ENCODE measurements around the gene CGN.

CGN gene

DNA sequence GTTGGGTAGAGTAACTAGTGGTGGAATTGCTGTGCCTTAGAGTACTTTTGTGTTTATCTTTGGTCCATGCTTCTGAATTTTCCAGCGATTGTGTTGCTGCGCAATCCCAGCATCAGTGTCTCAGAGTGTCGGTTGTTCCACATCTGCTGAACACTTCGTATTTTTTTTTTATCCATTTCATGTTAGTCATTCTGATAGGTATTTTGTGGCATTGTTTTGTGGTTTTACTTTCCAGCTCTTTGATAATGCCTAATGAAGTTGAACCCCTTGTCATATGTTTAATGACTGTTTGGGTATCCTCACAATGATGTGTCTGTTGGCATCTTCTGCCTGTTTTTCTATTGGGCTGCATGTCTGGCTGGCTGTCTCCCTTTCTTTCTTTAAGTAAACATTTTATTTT, 42.5 kb downstream of the CGN start:
- DNase-seq = peak; percentile 77

DNA sequence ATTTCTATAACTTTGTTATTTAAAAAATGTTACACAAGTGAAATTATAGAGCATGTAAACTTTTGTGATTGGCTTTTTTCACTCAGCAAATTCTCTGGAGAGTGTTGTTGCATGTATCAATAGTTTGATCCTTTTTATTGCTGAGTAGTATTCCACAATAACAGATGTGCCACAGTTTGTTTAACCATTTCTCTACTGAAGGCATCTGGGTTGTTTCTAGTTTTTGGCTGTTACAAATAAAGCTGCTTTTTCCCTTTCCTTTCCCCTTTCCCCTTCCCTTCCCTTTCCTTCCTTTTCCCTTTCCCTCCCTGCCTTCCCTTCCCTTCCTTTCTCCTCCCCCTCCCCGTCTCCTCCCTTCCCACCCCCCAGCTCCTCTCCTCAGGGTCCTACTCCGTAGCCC, 44.9 kb downstream of the CGN start:
- DNase-seq = no peak

DNA sequence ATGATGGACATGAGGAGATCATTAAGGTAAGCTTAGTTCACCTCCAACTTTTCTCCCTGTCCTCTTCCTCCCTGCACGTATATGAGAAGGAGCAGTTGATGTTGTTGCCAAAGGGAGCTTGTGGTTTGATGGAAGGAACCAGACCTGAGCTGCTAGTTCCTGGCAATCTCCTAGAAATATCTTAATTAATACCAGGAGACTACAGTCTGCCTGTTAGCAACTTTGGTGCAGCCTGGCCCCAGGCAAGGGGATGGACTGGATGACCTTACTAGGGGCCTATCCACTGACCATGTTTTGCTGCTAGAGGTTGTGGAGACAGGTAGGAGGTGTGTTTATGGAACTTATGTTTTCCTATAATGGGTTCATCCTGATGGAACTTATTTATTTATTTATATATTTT, 51.5 kb downstream of the CGN start:
- no peak for DNase-seq

DNA sequence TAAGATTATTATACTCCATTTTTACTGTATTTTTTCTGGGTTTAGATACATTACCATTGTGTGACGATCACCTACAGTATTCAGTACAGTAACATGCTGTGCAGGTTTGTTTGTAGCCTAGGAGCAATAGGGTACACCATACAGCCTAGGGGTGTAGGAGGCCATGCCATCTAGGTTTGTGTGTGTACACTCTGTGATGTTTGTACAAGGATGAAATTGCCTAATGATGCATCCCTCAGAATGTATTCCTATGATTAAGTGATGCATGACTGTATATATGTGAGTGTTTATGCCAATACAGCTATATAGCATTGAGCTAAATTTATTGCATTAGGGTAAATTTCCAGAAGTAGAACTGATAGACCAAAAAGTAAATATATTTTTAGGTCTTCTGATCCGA, 52.2 kb downstream of the CGN start:
- no peak for DNase-seq

DNA sequence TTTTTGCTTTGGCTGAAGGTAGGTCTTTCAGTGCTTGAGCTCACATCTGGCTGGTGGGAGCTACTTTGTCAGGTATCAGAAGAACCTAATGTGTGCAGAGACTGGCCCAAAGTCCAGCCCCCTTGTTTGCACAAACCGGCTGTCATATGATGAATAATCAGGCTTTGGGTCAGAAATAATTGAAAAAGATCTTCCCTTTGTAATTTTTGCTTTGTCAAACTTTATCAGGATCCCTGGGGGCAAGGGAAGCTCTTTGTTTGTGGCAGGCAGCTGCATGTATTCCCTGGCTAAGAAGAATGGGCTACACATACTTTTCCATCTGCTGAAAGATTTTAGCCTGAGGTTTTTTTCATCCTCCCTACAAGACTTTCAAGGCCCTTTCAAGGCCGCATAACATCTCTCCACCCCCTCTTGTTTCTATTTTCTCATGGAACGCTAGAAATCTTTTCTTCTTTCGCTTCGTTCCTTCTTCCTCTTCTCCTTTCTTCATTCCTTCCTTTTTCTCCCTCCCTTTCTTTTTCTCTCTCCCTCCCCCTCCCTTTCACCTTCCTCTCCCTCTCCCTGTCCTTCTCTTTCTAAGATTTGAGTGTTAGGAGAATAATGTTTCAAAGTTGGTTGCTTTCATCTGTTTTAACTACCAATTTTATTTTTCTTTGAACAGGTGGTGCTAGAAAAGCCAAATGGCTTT, 54.5 kb downstream of the CGN start:
- no peak for DNase-seq

DNA sequence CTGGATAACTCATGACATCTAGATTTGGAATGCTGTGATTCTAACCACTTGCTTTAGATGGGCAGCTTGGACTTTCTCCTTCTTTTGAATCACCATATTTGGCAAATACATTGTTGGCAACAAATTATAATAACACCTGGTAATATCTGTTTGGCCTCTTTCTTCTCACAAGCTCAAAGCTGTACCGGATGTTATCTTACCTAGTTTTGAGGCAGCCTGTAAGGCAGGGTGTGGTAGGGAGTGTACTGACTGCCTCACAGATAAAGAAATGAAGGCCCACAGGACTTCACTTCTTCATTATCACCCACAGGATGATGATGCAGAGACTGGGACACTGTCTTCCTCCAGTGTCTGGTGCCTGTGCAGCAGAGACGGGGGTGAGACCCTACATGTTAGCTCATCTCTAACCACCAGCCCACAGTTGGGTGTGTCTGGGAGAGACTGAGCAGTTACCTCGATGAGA, 57.5 kb downstream of the CGN start:
- no peak for DNase-seq

DNA sequence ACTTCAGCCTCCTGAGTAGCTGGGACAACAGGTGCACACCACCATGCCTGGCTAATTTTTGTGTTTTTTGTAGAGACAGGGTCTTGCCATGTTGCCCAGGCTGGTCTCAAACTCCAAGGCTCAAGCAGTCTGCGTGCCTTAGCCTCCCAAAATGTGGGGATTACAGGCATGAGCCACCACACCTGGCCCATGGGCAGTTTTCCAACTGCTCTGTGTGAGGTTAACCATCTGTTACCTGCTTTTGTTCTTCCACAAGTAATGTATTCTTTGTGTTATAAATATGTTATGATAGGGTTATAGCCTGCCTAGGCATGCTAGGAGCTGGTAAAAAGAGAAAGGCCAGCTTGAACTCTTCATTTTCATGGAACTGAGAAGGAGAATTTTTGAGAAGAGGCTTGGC, 59.6 kb downstream of the CGN start:
- DNase-seq = no peak

DNA sequence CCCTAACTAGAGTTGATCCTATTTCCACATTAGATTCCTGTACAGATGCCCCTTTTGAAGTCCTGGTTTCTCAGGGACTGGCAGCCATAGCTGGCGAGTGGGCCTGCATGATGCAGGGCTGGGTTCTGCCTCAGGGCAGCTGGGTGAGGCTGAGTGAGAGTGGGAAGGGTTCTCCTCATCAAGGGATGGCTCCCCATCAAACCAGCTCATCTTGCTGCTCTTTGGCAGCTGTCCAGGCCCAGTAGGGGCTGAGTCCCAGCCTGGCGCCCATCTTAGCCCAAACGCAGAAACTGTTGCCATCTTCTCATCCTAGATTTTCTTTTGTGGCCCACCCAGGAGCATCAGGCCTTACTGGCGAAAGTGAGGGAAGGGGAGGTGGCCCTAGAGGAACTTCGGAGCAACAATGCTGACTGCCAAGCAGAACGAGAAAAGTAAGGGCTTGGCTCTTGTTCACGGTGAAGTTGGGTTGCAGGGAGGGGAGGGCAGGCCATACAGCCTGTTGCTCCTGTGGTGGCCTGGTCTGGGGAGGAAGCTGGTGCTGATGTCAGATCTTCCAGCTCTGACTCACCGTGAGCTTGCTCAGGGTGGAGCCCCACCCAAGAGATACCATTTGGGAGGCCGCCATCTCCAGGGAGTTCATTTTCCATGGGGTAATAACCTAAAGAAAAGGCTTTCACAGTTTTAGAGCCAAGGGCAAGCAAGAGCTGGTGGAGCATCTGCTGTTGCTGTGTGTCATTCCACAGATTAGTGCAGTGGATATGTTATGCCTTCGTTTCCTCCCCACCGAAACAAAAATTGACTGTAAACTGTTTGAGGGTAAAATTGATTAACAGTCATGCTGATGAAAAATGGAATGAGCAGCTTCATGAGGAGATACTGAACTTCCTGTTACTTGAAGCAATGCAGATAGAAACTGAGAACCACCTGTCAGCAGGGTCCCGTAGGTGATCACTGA, 63.7 kb downstream of the CGN start:
- DNase-seq = peak; percentile 88

DNA sequence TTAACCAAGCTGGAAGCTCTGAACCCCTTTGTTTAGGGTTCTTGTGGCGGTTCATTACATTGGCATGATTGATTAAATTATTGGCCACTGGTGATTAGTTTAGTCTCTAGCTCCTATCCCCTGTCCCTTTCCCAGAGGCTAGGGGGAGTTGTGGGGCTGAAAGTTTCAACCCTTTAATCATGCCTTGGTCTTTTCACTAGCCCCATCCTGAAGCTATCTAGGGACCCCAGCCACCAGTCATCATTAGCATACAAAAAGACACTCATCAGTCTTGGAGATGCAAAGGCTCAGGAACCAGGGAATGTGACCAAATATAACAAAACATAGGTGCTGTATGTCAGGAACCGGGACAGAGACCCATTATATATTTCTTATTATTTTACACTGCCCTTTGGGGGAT, 66.0 kb downstream of the CGN start:
- DNase-seq = no peak

DNA sequence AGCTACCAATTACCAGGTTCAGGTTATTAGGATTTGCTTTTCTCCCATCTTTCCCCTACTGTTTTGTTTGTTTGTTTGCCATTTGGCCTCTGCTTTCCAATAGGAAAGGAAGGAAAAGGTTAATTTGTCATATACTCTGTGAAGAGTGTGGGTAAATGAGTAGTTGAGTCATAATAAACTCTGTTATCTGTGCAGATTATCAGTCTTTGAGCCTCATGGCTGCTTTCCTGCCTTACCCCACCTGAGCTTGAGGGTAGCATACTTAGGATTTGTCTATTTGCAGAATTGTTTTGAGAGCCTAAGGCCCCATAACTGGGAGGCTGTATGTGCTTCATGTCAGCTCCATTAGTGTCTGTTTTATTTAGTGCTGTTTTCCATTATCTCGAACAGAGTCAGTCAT, 67.8 kb downstream of the CGN start:
- DNase-seq = no peak

DNA sequence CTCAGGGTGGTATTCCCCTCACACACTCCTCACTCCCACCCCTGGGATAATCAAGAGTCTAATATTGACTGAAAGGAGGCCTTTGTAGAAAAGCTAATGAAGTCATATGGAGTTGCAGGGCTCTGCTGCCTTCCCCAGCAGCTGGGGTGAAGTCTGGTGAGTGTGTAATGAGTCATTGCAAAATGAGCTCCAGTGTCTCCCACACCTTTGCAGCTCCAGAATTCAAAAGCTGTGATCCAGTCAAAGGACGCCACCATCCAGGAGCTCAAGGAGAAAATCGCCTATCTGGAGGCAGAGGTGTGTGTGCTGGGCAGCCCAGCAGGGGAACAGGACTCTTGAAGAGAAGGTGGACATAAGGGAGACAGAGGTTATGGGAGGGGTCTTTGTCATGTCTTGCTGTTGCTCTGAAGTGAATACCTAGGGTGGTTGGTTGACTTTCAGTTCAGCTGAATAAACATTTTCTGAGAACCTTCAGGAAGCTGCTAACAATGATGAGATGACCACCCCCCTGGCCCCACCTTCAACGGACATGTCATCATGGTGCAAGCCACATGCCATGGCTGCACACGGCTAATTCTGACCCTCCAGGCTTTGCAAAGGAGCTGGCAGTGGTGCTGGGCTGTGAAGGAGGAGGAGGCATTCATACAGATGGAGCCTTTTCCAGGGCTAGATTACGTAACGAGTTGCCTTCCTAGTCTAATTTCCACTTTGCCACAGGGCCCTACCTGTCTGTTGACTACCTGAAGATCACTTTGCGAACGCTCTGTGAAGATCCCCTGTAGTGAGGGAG, 68.4 kb downstream of the CGN start:
- peak; percentile 45 for DNase-seq

DNA sequence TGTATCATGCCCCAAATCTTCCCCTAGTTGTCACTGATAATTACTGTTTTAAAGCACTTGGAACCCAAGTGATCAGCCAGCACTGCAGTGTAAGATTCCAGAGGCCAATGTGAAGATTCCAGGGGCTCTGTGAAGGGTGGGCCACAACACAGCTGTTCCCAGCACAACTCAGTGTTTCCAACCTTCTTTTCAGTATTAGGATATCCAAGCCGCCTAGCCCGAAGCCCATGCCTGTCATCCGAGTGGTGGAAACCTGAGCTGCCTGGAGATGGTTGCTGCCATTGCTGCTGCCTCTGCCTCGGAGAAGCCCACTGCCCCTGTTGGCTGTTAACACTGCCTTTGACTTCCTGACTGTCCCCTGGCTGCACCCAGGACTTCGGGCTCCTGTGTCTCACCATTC, 70.3 kb downstream of the CGN start:
- no peak for DNase-seq

DNA sequence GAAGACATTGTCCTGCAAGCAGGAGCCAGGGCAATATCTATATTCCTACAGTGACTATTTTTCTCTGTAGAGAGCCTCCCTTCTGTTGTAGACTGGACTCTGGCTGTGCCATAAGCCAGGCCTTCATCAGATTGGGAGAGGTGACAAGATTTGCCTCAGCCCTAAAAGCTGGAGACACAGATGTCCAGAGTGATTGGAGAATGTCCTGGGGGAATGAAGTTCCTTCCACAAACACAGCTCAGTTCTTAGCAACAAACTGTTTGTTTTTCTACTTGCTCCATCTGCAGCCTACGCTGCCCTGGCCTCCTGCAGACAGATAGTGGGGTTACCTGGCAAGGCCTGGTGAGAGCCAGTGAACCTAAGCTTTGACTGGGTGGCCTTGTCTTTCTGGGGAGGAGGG, 70.7 kb downstream of the CGN start:
- DNase-seq = no peak

DNA sequence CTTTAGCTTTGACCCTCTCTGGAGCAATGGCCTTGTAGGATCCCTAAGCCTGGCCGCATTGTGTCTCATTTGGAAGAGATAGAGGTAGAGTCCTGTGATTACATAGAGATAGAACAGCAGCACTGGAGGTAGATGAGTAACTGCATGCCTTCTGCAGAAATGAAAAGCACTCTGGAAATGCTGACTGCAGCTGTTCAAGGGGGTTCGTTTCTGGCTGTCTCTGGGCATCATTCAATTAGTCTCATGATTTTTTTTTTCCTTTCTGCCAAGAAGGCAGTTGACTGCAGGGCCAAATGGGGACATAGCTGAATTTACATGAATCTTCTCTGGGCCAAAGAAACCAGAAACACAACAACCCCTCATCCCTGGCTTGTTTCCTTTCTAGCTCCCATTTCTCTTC, 72.6 kb downstream of the CGN start:
- DNase-seq = no peak

DNA sequence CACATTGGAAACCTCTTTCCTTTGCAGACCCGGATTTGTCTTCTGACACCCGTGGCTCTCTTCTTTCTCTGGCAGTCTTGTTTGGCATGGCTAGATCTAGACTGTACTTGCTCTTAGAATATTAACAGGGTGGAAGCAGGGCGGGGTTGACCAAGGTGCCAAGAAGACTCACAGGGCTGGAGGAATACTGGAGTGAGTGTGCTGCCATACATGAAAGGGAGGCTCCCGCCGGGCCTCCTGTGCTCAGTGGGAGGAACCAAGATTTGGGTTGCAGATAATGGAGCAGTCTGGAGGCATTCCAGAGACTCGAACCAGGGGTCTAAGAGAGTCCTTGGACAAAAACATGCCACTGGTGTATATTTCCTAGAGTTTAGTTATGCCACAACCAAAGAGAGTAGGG, 73.1 kb downstream of the CGN start:
- DNase-seq = no peak

DNA sequence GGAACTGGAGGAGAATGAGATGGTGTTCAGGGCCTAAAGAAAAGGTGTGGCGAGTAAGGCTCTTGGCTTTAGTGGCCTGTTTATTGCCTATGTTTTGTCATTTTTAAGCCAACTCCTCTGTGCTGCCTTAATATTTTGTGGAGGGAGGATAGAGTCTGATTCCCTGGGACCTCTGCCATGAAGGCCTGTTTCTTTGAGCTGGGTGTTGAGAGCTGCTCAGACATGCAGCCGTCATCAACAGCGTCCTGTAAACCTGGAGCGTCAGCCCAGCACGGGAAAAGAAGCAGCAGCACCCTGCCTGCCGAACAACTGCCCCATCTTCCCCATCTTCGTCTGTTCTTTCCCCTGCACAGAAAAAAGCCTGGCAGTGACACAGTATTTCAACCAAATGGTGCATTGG, 73.6 kb downstream of the CGN start:
- no peak for DNase-seq

DNA sequence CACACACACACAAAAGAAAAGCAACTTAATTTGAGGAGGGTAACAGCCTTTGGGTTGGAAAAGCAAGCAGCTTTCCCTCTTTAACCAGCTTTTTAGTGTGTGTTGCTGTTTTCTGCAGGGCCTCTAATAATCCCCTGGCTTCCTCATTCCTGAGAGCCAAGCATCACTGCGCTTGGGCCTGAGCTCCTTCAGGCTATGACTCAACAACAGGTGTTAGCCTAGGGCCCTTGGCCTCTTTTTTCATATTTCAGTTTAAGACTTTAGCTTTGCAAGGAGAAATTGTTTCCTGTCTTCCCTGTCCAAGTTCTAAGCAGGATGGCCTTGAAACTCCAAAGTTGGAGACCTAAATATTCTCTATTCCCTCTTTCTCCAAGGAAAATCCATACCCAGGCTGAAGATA, 74.4 kb downstream of the CGN start:
- peak; percentile 72 for DNase-seq

All from EL (cell line).